ENCODE data around the gene NEO1.

The NEO1 gene

GRCh38 chr15:73232776-73233175 is 180.5 kb downstream of the NEO1 start:
- TF ChIP-seq CSRNP3 (CRISPR knock-in tag; IDR thresholded peaks at IDR 0.05) = no peak
- TF ChIP-seq OSR1 (CRISPR knock-in tag; IDR thresholded peaks at IDR 0.05) = no peak
- TF ChIP-seq ZC3H10 (CRISPR knock-in tag; IDR thresholded peaks at IDR 0.05) = no peak
- TF ChIP-seq TCF4 (CRISPR knock-in tag; IDR thresholded peaks at IDR 0.05; ENCODE audit: borderline replicate concordance) = no peak
- no peak for TF ChIP-seq ARNTL (CRISPR knock-in tag; IDR thresholded peaks at IDR 0.05; ENCODE audit: borderline replicate concordance, low read depth)
- TF ChIP-seq ZNF565 (CRISPR knock-in tag; conservative IDR thresholded peaks at IDR 0.05; ENCODE audit: low read depth) = no peak
- no peak for TF ChIP-seq CREB5 (CRISPR knock-in tag; IDR thresholded peaks at IDR 0.05; ENCODE audit: low read depth)
- no peak for TF ChIP-seq ZNF8 (CRISPR knock-in tag; IDR thresholded peaks at IDR 0.05)
- TF ChIP-seq ZFP30 (CRISPR knock-in tag; IDR thresholded peaks at IDR 0.05) = no peak
- TF ChIP-seq PPARA (CRISPR knock-in tag; IDR thresholded peaks at IDR 0.05; ENCODE audit: borderline replicate concordance) = no peak
- TF ChIP-seq ESRRG (CRISPR knock-in tag; IDR thresholded peaks at IDR 0.05) = no peak
- TF ChIP-seq SNAI2 (CRISPR knock-in tag; IDR thresholded peaks at IDR 0.05) = no peak
- no peak for ATAC-seq

- no peak for TF ChIP-seq SNAI2 (CRISPR knock-in tag; IDR thresholded peaks at IDR 0.05)
- no peak for TF ChIP-seq ARNTL (CRISPR knock-in tag; IDR thresholded peaks at IDR 0.05; ENCODE audit: borderline replicate concordance, low read depth)
- no peak for TF ChIP-seq ZNF8 (CRISPR knock-in tag; IDR thresholded peaks at IDR 0.05)
- TF ChIP-seq TSHZ2 (CRISPR knock-in tag; IDR thresholded peaks at IDR 0.05) = no peak
- no peak for TF ChIP-seq PPARA (CRISPR knock-in tag; IDR thresholded peaks at IDR 0.05; ENCODE audit: borderline replicate concordance)
- TF ChIP-seq ESRRG (CRISPR knock-in tag; IDR thresholded peaks at IDR 0.05) = no peak
- no peak for ATAC-seq
Measured at GRCh38 chr15:73233623-73234022, 181.4 kb downstream of the NEO1 start.

- no peak for TF ChIP-seq POU6F1 (CRISPR knock-in tag; IDR thresholded peaks at IDR 0.05; ENCODE audit: borderline replicate concordance, low read depth)
- TF ChIP-seq CREB5 (CRISPR knock-in tag; IDR thresholded peaks at IDR 0.05; ENCODE audit: low read depth) = no peak
- peak; percentile 74 for TF ChIP-seq TCF4 (CRISPR knock-in tag; IDR thresholded peaks at IDR 0.05; ENCODE audit: borderline replicate concordance)
- TF ChIP-seq BACH2 (CRISPR knock-in tag; IDR thresholded peaks at IDR 0.05; ENCODE audit: borderline replicate concordance) = no peak
- TF ChIP-seq ISL1 (CRISPR knock-in tag; IDR thresholded peaks at IDR 0.05) = 0 out of 2 replicates have a peak, but pooled peaks have one; percentile 15
- TF ChIP-seq ZC3H10 (CRISPR knock-in tag; IDR thresholded peaks at IDR 0.05) = no peak
- ATAC-seq = no peak
Measured at GRCh38 chr15:73237910-73238309, 185.6 kb downstream of the NEO1 start.

GRCh38 chr15:73239564-73240215 is 187.4 kb downstream of the NEO1 start:
- peak; percentile 79 for ATAC-seq
- TF ChIP-seq SNAI2 (CRISPR knock-in tag; IDR thresholded peaks at IDR 0.05) (no peak), BACH2 (CRISPR knock-in tag; IDR thresholded peaks at IDR 0.05; ENCODE audit: borderline replicate concordance) (no peak), ARNTL (CRISPR knock-in tag; IDR thresholded peaks at IDR 0.05; ENCODE audit: borderline replicate concordance, low read depth) (no peak), TCF4 (CRISPR knock-in tag; IDR thresholded peaks at IDR 0.05; ENCODE audit: borderline replicate concordance) (no peak), CSDC2 (CRISPR knock-in tag; IDR thresholded peaks at IDR 0.05) (no peak), ZNF565 (CRISPR knock-in tag; conservative IDR thresholded peaks at IDR 0.05; ENCODE audit: low read depth) (no peak), ZNF70 (CRISPR knock-in tag; IDR thresholded peaks at IDR 0.05) (no peak), PATZ1 (CRISPR knock-in tag; IDR thresholded peaks at IDR 0.05; ENCODE audit: borderline replicate concordance) (no peak)
